ENCODE results near the gene ACTL9.

DNA sequence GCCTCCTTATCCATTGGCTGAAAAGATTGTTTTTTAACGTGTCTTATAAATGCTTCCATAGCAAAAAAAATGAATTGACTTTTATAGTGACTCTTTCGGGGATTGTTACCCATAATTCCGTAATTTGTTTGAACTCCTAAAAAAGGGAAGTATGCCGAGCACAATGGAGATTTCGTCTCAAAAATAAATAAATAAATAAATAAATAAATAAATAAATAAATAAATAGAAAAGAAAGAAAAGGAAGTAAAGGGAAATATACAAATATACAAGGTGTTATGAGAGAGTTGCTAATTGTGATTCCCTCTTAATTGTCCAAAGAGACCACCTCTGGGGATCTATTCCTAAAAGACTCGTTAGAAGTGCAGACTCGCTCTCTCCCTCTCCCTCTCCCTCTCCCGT, 39.8 kb upstream of the ACTL9 start:
- TF ChIP-seq, protein P1, sequence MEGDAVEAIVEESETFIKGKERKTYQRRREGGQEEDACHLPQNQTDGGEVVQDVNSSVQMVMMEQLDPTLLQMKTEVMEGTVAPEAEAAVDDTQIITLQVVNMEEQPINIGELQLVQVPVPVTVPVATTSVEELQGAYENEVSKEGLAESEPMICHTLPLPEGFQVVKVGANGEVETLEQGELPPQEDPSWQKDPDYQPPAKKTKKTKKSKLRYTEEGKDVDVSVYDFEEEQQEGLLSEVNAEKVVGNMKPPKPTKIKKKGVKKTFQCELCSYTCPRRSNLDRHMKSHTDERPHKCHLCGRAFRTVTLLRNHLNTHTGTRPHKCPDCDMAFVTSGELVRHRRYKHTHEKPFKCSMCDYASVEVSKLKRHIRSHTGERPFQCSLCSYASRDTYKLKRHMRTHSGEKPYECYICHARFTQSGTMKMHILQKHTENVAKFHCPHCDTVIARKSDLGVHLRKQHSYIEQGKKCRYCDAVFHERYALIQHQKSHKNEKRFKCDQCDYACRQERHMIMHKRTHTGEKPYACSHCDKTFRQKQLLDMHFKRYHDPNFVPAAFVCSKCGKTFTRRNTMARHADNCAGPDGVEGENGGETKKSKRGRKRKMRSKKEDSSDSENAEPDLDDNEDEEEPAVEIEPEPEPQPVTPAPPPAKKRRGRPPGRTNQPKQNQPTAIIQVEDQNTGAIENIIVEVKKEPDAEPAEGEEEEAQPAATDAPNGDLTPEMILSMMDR (IDR thresholded peaks at IDR 0.05; ENCODE audit: insufficient read depth, low read depth, low read length): no peak
- TF ChIP-seq EZH2 (IDR thresholded peaks at IDR 0.05; ENCODE audit: insufficient read depth, low read length): no peak
